CD14-positive monocyte (primary cell): ENCODE data around the gene TAS1R1. TPM values are rescaled to one million over a fixed set of nuclear protein-coding genes. Genes with fewer than 3 reads are reported as not detected.

Experiments
- DNase-seq, 3 donors: peaks; one replicate each; pipeline ENCODE4 v3.0.0-alpha.2; 2011 to 2022
- H2AFZ ChIP-seq: 2 replicates; pipeline ENCODE4 v1.6.0; 2012; ENCODE audit warnings: mild to moderate bottlenecking, low read depth, low read length, inconsistent platforms; ENCODE audit not compliant: insufficient read depth, poor library complexity, severe bottlenecking
- H3K27ac ChIP-seq, 2 donors: 1 replicate in 1 of 2; 2 replicates in 1 of 2; pipeline ENCODE4 v1.5.1; 2012 to 2013; ENCODE audit warnings: low read length in 2 of 2, control low read depth in 1 of 2, inconsistent platforms in 1 of 2, low read depth in 1 of 2, mild to moderate bottlenecking in 1 of 2
- H3K27me3 ChIP-seq, 2 donors: one replicate each; pipeline versions ENCODE4 v1.6.0 to v1.6.1; 2011 to 2013; ENCODE audit warnings: low read length in 2 of 2; ENCODE audit not compliant: control insufficient read depth in 2 of 2, insufficient read depth in 2 of 2
- H3K36me3 ChIP-seq, 2 donors: replicated peaks in 1 of 2; 1 replicate in 1 of 2; 2 replicates in 1 of 2; pipeline versions ENCODE4 v1.5.1 to v1.6.1; 2012 to 2013; ENCODE audit warnings: low read length in 2 of 2, control low read depth in 1 of 2, inconsistent platforms in 1 of 2, mild to moderate bottlenecking in 1 of 2; ENCODE audit not compliant: insufficient read depth in 2 of 2, control insufficient read depth in 1 of 2
- H3K4me1 ChIP-seq, 2 donors: 1 replicate in 1 of 2; 2 replicates in 1 of 2; pipeline versions ENCODE4 v1.5.1 to v1.6.1; 2012 to 2013; ENCODE audit warnings: low read length in 2 of 2, control low read depth in 1 of 2, inconsistent platforms in 1 of 2, mild to moderate bottlenecking in 1 of 2, moderate library complexity in 1 of 2; ENCODE audit not compliant: insufficient read depth in 2 of 2, control insufficient read depth in 1 of 2
- H3K4me2 ChIP-seq: replicated peaks from 2 replicates; pipeline ENCODE3; 2012; ENCODE audit warnings: low read length, moderate library complexity, mild to moderate bottlenecking; ENCODE audit not compliant: poor library complexity, severe bottlenecking; ENCODE audit errors: extremely low read depth
- H3K4me3 ChIP-seq, 3 experiments: fragments of 200-600 bp in 1 of 3; sonication (generic) in 1 of 3; replicated peaks in 1 of 3; 1 replicate in 2 of 3; 2 replicates in 1 of 3; pipeline ENCODE4 v1.5.1; 2011 to 2013; ENCODE audit warnings: low read length in 3 of 3, mild to moderate bottlenecking in 3 of 3, control low read depth in 2 of 3, low read depth in 2 of 3, inconsistent platforms in 1 of 3, moderate library complexity in 1 of 3
- H3K79me2 ChIP-seq: 2 replicates; pipeline ENCODE4 v1.6.0; 2012; ENCODE audit warnings: mild to moderate bottlenecking, control low read depth, inconsistent platforms, low read length, moderate library complexity; ENCODE audit not compliant: insufficient read depth
- H3K9ac ChIP-seq: 2 replicates; pipeline ENCODE4 v1.6.0; 2017; ENCODE audit warnings: low read length, mild to moderate bottlenecking; ENCODE audit not compliant: insufficient read depth, poor library complexity, severe bottlenecking
- H3K9me3 ChIP-seq, 2 donors: replicated peaks in 1 of 2; 1 replicate in 1 of 2; 2 replicates in 1 of 2; pipeline versions ENCODE4 v1.5.1 to v1.6.1; 2012 to 2013; ENCODE audit warnings: low read length in 2 of 2, control low read depth in 1 of 2; ENCODE audit not compliant: control insufficient read depth in 1 of 2, insufficient read depth in 1 of 2
- H4K20me1 ChIP-seq: 2 replicates; pipeline ENCODE4 v1.6.0; 2012; ENCODE audit warnings: mild to moderate bottlenecking, low read length, control low read depth, moderate library complexity; ENCODE audit not compliant: insufficient read depth
- H3K27ac Mint-ChIP-seq, 7 donors: one replicate each; pipeline ENCODE4 v1.8.0; 2020; ENCODE audit warnings: mild to moderate bottlenecking in 7 of 7, mixed read lengths in 7 of 7, moderate library complexity in 6 of 7, inconsistent platforms in 2 of 7
- H3K27me3 Mint-ChIP-seq, 3 donors: one replicate each; pipeline ENCODE4 v1.8.0; 2021 to 2022; ENCODE audit warnings: low read depth in 3 of 3, mild to moderate bottlenecking in 3 of 3, mixed read lengths in 3 of 3, moderate library complexity in 3 of 3, inconsistent platforms in 1 of 3
- H3K36me3 Mint-ChIP-seq, 2 donors: one replicate each; pipeline ENCODE4 v1.8.0; 2020; ENCODE audit warnings: mixed read lengths in 2 of 2, inconsistent platforms in 1 of 2, mild to moderate bottlenecking in 1 of 2
- H3K4me1 Mint-ChIP-seq: one replicate; pipeline ENCODE4 v1.8.0; 2020; ENCODE audit warnings: mild to moderate bottlenecking, mixed read lengths
- H3K4me3 Mint-ChIP-seq, 2 donors: one replicate each; pipeline ENCODE4 v1.8.0; 2020; ENCODE audit warnings: mild to moderate bottlenecking in 2 of 2, mixed read lengths in 2 of 2, moderate library complexity in 1 of 2
- H3K9me3 Mint-ChIP-seq, 7 donors: one replicate each; pipeline ENCODE4 v1.8.0; 2020 to 2022; ENCODE audit warnings: mixed read lengths in 7 of 7, mild to moderate bottlenecking in 6 of 7, moderate library complexity in 6 of 7, inconsistent platforms in 2 of 7
- WGBS: methylation state at CpG from one replicate; pipeline ENCODE4 v1.1.5; 2013; ENCODE audit warnings: missing lambda C conversion rate; ENCODE audit not compliant: insufficient coverage; 5-methylcytosine and 5-hydroxymethylcytosine counted together
- intact Hi-C, 2 donors: fragments of 100-400 bp; cut with micrococcal nuclease; formaldehyde crosslinking; loops; one replicate each; pipeline versions ENCODE4 v1.15.0 to v1.15.1; 2023
- polyA plus RNA-seq, 3 donors: library from polyadenylated mRNA; depleted of rRNA in 1 of 3; unstranded in 2 of 3; stranded (reverse) in 1 of 3; fragments of 300-500 nt in 2 of 3; fragments of >200 nt in 1 of 3; fragmentation: Illumina TruSeq in 2 of 3; gene quantifications; 1 replicate in 2 of 3; 2 replicates in 1 of 3; pipeline ENCODE4 v1.2.3, GENCODE V29; 2012 to 2021
- small RNA-seq: library from RNA; depleted of rRNA; stranded (forward); fragments of <200 nt; gene quantifications from one replicate; pipeline ENCODE3, GENCODE V24; 2012; ENCODE audit warnings: low read depth; ENCODE audit not compliant: insufficient read length
- TF ChIP-seq, protein P1 (sequence below): fragments of 200-600 bp; IDR thresholded peaks from one replicate; pipeline ENCODE4 v1.8.0; 2022; ENCODE audit warnings: antibody characterized with exemption, mild to moderate bottlenecking

The TAS1R1 gene
- polyA plus RNA-seq, 3 donors = not detected

DNA sequence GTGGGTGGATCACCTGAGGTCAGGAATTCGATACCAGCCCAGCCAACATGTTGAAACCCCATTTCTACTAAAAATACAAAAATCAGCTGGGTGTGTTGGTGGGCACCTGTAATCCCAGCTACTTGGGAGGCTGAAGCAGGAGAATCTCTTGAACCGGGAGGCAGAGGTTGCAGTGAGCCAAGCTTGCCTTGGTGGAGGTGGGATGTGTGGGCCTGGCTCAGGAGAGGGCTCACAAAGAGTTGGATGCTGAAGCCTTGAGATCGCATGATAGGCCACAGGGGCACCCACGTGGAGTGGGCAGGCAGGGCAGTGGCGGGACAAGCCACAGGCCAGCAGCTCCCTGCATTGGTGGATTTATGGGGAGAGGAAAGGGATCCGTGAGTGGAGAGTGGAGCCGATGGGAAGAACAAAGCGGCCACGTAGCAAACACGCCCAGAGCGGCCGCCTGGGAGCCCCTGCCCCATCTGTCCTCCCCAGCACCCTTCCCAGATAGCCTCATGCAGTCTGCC lies 73.9 kb downstream of the TAS1R1 start:
- Histone ChIP-seq H3K27ac (no peak overlapping the region), H3K79me2 (peaks cover 27% of the 10 kb centered on the region), H3K4me3 (no peak overlapping the region), H2AFZ (no peak overlapping the region), H4K20me1 (peaks cover 24% of the 10 kb centered on the region), H3K4me2 (no peak overlapping the region), H3K9ac (no peak overlapping the region), H3K27me3 (no peaks in the 10 kb centered on the region), H3K9me3 (no peaks in the 10 kb centered on the region), H3K4me1 (peaks cover 14 to 17% of the 10 kb centered on the region in 2 donors), H3K36me3 (peaks cover 49 to 68% of the 10 kb centered on the region in 2 donors)
- intact Hi-C loops = loop anchor here in 1 of 2 donors (10.0 kb wide), 1 partner anchor 156 kb away; the partner anchor contains the start of gene CAMTA1
- Mint-ChIP-seq H3K27me3 (peaks cover 0 to 4% (median 0%) of the 10 kb centered on the region in 3 donors), H3K27ac (no peak overlapping the region), H3K4me3 (no peak overlapping the region), H3K36me3 (peaks cover 52 to 76% of the 10 kb centered on the region in 2 donors), H3K4me1 (peaks cover 20% of the 10 kb centered on the region), H3K9me3 (no peaks in the 10 kb centered on the region)
- DNase-seq = no peak
- WGBS = 88% methylated on average over 9 of the region's 12 CpGs
- TF ChIP-seq, protein P1, sequence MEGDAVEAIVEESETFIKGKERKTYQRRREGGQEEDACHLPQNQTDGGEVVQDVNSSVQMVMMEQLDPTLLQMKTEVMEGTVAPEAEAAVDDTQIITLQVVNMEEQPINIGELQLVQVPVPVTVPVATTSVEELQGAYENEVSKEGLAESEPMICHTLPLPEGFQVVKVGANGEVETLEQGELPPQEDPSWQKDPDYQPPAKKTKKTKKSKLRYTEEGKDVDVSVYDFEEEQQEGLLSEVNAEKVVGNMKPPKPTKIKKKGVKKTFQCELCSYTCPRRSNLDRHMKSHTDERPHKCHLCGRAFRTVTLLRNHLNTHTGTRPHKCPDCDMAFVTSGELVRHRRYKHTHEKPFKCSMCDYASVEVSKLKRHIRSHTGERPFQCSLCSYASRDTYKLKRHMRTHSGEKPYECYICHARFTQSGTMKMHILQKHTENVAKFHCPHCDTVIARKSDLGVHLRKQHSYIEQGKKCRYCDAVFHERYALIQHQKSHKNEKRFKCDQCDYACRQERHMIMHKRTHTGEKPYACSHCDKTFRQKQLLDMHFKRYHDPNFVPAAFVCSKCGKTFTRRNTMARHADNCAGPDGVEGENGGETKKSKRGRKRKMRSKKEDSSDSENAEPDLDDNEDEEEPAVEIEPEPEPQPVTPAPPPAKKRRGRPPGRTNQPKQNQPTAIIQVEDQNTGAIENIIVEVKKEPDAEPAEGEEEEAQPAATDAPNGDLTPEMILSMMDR = no peak

Small RNA genes lying within 50 kb of the gene (small RNA-seq; reads per million reads assigned to genes)
- not detected for gene RNU6-731P

Other genes starting within 250 kb of the TAS1R1 start
- 1 to 10 TPM in 2 of 3 donors, under 1 TPM in 1; 0.63 to 4.3 (median 1.4) TPM for gene ACOT7, start 161.5 kb upstream of the TAS1R1 start, polyA plus RNA-seq
- gene HES2, start 135.4 kb upstream of the TAS1R1 start, polyA plus RNA-seq = not detected
- gene ESPN, start 130.5 kb upstream of the TAS1R1 start, polyA plus RNA-seq = not detected
- 1 to 10 TPM in 1 of 3 donors, under 1 TPM in 2; 0.33 to 3.0 (median 0.48) TPM for gene TNFRSF25, start 89.1 kb upstream of the TAS1R1 start, polyA plus RNA-seq
- under 1 TPM in 1 of 3 donors, not detected in 2; 0.03 TPM for gene PLEKHG5, start 63.6 kb upstream of the TAS1R1 start, polyA plus RNA-seq
- 10 to 100 TPM in 1 of 3 donors, 1 to 10 TPM in 2; 3.7 to 11.5 (median 7.6) TPM for gene NOL9, start 794 bp upstream of the TAS1R1 start, polyA plus RNA-seq
- 10 to 100 TPM; 13.2 to 94.2 (median 23.0) TPM for gene ZBTB48, start 24.7 kb downstream of the TAS1R1 start, polyA plus RNA-seq
- gene KLHL21, start 47.6 kb downstream of the TAS1R1 start, polyA plus RNA-seq = 10 to 100 TPM in 1 of 3 donors, 1 to 10 TPM in 2; 5.9 to 31.0 (median 7.3) TPM
- gene PHF13, start 58.4 kb downstream of the TAS1R1 start, polyA plus RNA-seq = 1 to 10 TPM; 1.0 to 7.3 (median 1.7) TPM
- gene THAP3, start 69.6 kb downstream of the TAS1R1 start, polyA plus RNA-seq = 10 to 100 TPM; 10.3 to 12.8 (median 10.3) TPM
- gene DNAJC11, start 146.5 kb downstream of the TAS1R1 start, polyA plus RNA-seq = 10 to 100 TPM in 2 of 3 donors, 1 to 10 TPM in 1; 9.7 to 19.9 (median 15.8) TPM
- 10 to 100 TPM; 52.0 to 89.6 (median 78.3) TPM for gene CAMTA1, start 230.1 kb downstream of the TAS1R1 start, polyA plus RNA-seq